DOHH2 (cell line): ENCODE measurements around the gene GMPPA.

ENCODE experiments used
- CTCF ChIP-seq: fragments of 200-600 bp; sonication (generic); IDR thresholded peaks from one replicate; pipeline ENCODE4 v1.5.1; 2014; ENCODE audit warnings: antibody characterized with exemption, mild to moderate bottlenecking, low read depth, low read length; ENCODE audit not compliant: poor library complexity, severe bottlenecking
- EZH2phosphoT487 ChIP-seq: fragments of 200-600 bp; sonication (generic); IDR thresholded peaks from 2 replicates; pipeline ENCODE4 v1.6.1; 2017; ENCODE audit warnings: borderline replicate concordance, mild to moderate bottlenecking, antibody characterized with exemption, low read length, moderate library complexity, mixed read lengths

- no peak for TF ChIP-seq CTCF
- TF ChIP-seq EZH2phosphoT487 = no peak
Measured at GRCh38 chr2:219485201-219485580, 13.5 kb upstream of the GMPPA start.
